Endothelial cell of umbilical vein (primary cell): ENCODE results near the gene P2RX4.

Source experiments
- CTCF ChIP-seq, 2 donors: IDR thresholded peaks; 1 replicate in 1 of 2; 2 replicates in 1 of 2; pipeline ENCODE4 v1.5.1; 2011; ENCODE audit warnings: low read length in 2 of 2, mild to moderate bottlenecking in 2 of 2, moderate library complexity in 2 of 2, control low read depth in 1 of 2, inconsistent platforms in 1 of 2, low read depth in 1 of 2; ENCODE audit not compliant: insufficient read depth in 1 of 2; ENCODE audit errors: extremely low read depth in 1 of 2
- EZH2 ChIP-seq: IDR thresholded peaks from 2 replicates; pipeline ENCODE4 v1.6.1; 2012; ENCODE audit warnings: borderline replicate concordance, low read depth, mild to moderate bottlenecking, moderate library complexity, low read length, inconsistent platforms; ENCODE audit not compliant: severe bottlenecking
- FOS ChIP-seq: IDR thresholded peaks from 2 replicates; pipeline ENCODE4 v1.6.1; 2011; ENCODE audit warnings: mild to moderate bottlenecking, low read length, moderate library complexity, borderline replicate concordance; ENCODE audit not compliant: insufficient read depth
- JUN ChIP-seq: IDR thresholded peaks from 2 replicates; pipeline ENCODE4 v1.6.1; 2011; ENCODE audit warnings: borderline replicate concordance, low read depth; ENCODE audit not compliant: insufficient read length, insufficient read depth
- MAX ChIP-seq: IDR thresholded peaks from 2 replicates; pipeline ENCODE4 v1.6.1; 2011; ENCODE audit not compliant: insufficient read depth, insufficient read length
- MYC ChIP-seq: IDR thresholded peaks from one replicate; pipeline ENCODE4 v1.6.1; 2011; ENCODE audit warnings: mild to moderate bottlenecking, low read depth, low read length
- POLR2A ChIP-seq: IDR thresholded peaks from 2 replicates; pipeline ENCODE4 v1.6.1; 2012; ENCODE audit warnings: low read depth, mild to moderate bottlenecking, control low read depth, low read length
- POLR2AphosphoS5 ChIP-seq: IDR thresholded peaks from 2 replicates; pipeline ENCODE4 v1.6.1; 2012; ENCODE audit warnings: low read depth, mild to moderate bottlenecking, control low read depth, low read length, moderate library complexity; ENCODE audit not compliant: insufficient read depth

- TF ChIP-seq CTCF (IDR thresholded peaks at IDR 0.05; ENCODE audit: extremely low read depth in 1 of 2, insufficient read depth in 1 of 2, low read depth in 1 of 2, low read length in 2 of 2) (no peak), EZH2 (no peak), POLR2AphosphoS5 (no peak), JUN (no peak), MYC (no peak), POLR2A (no peak), FOS (no peak), MAX (no peak)
Measured at GRCh38 chr12:121198949-121199348, 11.0 kb upstream of the P2RX4 start.
